Esophagus (tissue), 2 donors: ENCODE data around the gene NEURL1B. TPM values are rescaled to one million over a fixed set of nuclear protein-coding genes. Genes with fewer than 3 reads are reported as not detected.

ENCODE experiments used
- H3K27ac ChIP-seq, 2 donors: one replicate each; pipeline ENCODE4 v1.5.1; 2013; ENCODE audit warnings: low read depth in 2 of 2, mild to moderate bottlenecking in 2 of 2, inconsistent platforms in 1 of 2, low read length in 1 of 2, moderate library complexity in 1 of 2
- H3K27me3 ChIP-seq, 2 donors: one replicate each; pipeline ENCODE4 v1.6.1; 2013; ENCODE audit warnings: low read length in 2 of 2, control low read depth in 1 of 2, mild to moderate bottlenecking in 1 of 2; ENCODE audit not compliant: insufficient read depth in 2 of 2, control insufficient read depth in 1 of 2
- H3K36me3 ChIP-seq, 2 donors: one replicate each; pipeline ENCODE4 v1.6.1; 2013; ENCODE audit warnings: low read length in 1 of 2; ENCODE audit not compliant: control insufficient read depth in 2 of 2, insufficient read depth in 2 of 2
- H3K4me1 ChIP-seq, 2 donors: one replicate each; pipeline ENCODE4 v1.6.1; 2013; ENCODE audit warnings: low read length in 1 of 2; ENCODE audit not compliant: control insufficient read depth in 2 of 2, insufficient read depth in 2 of 2
- H3K4me3 ChIP-seq, 2 donors: one replicate each; pipeline ENCODE4 v1.5.1; 2013; ENCODE audit warnings: low read length in 2 of 2, mild to moderate bottlenecking in 2 of 2, low read depth in 1 of 2, moderate library complexity in 1 of 2
- H3K9me3 ChIP-seq, 2 donors: one replicate each; pipeline ENCODE4 v1.6.1; 2013; ENCODE audit warnings: mild to moderate bottlenecking in 2 of 2, low read depth in 1 of 2, low read length in 1 of 2, moderate library complexity in 1 of 2; ENCODE audit not compliant: control insufficient read depth in 2 of 2, insufficient read depth in 1 of 2
- WGBS, 2 donors: extraction: QIAGEN DNeasy Blood & Tissue Kit; methylation state at CpG; one replicate each; pipeline ENCODE4 v1.1.7; 2013; 5-methylcytosine and 5-hydroxymethylcytosine counted together
- polyA plus RNA-seq, 2 donors: library from polyadenylated mRNA; stranded (reverse); fragments of 200-250 nt; gene quantifications; one replicate each; pipeline ENCODE4 v1.2.3, GENCODE V29; 2013
- donor health status: healthy with polysubstance abuse.
- donor health status: Bipolar disorder and iron deficiency.

The NEURL1B gene
- polyA plus RNA-seq, 2 donors, result 6.9 to 8.6 TPM

GRCh38 chr5:172659909-172660628, 19.0 kb downstream of the NEURL1B start:
- H3K4me3 ChIP-seq, result no peak overlapping the region
- peak overlapping the region; percentile 61 to 85 for H3K27ac ChIP-seq
- no peaks in the 10 kb centered on the region for H3K36me3 ChIP-seq
- H3K27me3 ChIP-seq, result no peaks in the 10 kb centered on the region
- peaks cover 3 to 11% of the 10 kb centered on the region in 2 donors for H3K4me1 ChIP-seq
- peaks cover 0 to 3% of the 10 kb centered on the region in 2 donors for H3K9me3 ChIP-seq
- 23 to 25% methylated on average over 18 of the region's 18 CpGs for WGBS, 2 donors

- 89% methylated on average over 3 of the region's 3 CpGs for WGBS, 2 donors
- H3K9me3 ChIP-seq, result peaks cover 0 to 1% of the 10 kb centered on the region in 2 donors
- peak overlapping the region; percentile 34 to 46 for H3K27ac ChIP-seq
- H3K4me1 ChIP-seq, result peaks cover 3 to 14% of the 10 kb centered on the region in 2 donors
- no peaks in the 10 kb centered on the region for H3K36me3 ChIP-seq
- no peaks in the 10 kb centered on the region for H3K27me3 ChIP-seq
- H3K4me3 ChIP-seq, result no peak overlapping the region
These were observed 19.9 kb downstream of the NEURL1B start for GRCh38 chr5:172660974-172661373.

- H3K4me1 ChIP-seq, result peaks cover 3 to 14% of the 10 kb centered on the region in 2 donors
- WGBS, 2 donors, result 74 to 89% methylated on average over 9 of the region's 9 CpGs
- H3K4me3 ChIP-seq, result no peak overlapping the region
- peak overlapping the region; percentile 46 to 57 for H3K27ac ChIP-seq
- H3K9me3 ChIP-seq, result no peaks in the 10 kb centered on the region
- H3K36me3 ChIP-seq, result no peaks in the 10 kb centered on the region
- no peaks in the 10 kb centered on the region for H3K27me3 ChIP-seq
These were observed 20.5 kb downstream of the NEURL1B start for GRCh38 chr5:172661526-172661925.

- Histone ChIP-seq H3K9me3 (no peaks in the 10 kb centered on the region), H3K27ac (no peak overlapping the region)
- WGBS, 2 donors, result 47 to 58% methylated on average over 2 of the region's 2 CpGs
These were observed 21.5 kb downstream of the NEURL1B start for GRCh38 chr5:172662596-172662995.

GRCh38 chr5:172664018-172664417, 23.0 kb downstream of the NEURL1B start:
- Histone ChIP-seq H3K4me1 (peaks cover 3 to 11% of the 10 kb centered on the region in 2 donors), H3K36me3 (no peaks in the 10 kb centered on the region), H3K4me3 (no peak overlapping the region), H3K9me3 (no peaks in the 10 kb centered on the region), H3K27me3 (no peaks in the 10 kb centered on the region), H3K27ac (peak overlapping the region; percentile 4 to 24)
- WGBS, 2 donors, result 66 to 69% methylated on average over 5 of the region's 5 CpGs

More at GRCh38 chr5:172662596-172662995, 21.5 kb downstream of the NEURL1B start:
- Histone ChIP-seq H3K4me1 (peaks cover 3 to 14% of the 10 kb centered on the region in 2 donors), H3K36me3 (no peaks in the 10 kb centered on the region), H3K27me3 (no peaks in the 10 kb centered on the region), H3K4me3 (no peak overlapping the region)

GRCh38 chr5:172664681-172665541, 23.8 kb downstream of the NEURL1B start:
- no peak overlapping the region for H3K4me3 ChIP-seq
- peaks cover 3 to 4% of the 10 kb centered on the region in 2 donors for H3K4me1 ChIP-seq
- H3K27me3 ChIP-seq, result no peaks in the 10 kb centered on the region
- H3K27ac ChIP-seq, result peak overlapping the region in 1 of 2 donors; percentile 38
- 61 to 68% methylated on average over 15 to 16 of the region's 16 CpGs for WGBS, 2 donors
- no peaks in the 10 kb centered on the region for H3K36me3 ChIP-seq
- H3K9me3 ChIP-seq, result no peaks in the 10 kb centered on the region

- WGBS, 2 donors, result 79 to 81% methylated on average over 7 of the region's 7 CpGs
- Histone ChIP-seq H3K27me3 (no peaks in the 10 kb centered on the region), H3K36me3 (peaks cover 0 to 2% of the 10 kb centered on the region in 2 donors), H3K9me3 (no peaks in the 10 kb centered on the region), H3K4me3 (no peak overlapping the region), H3K27ac (peak overlapping the region; percentile 16 to 34), H3K4me1 (peaks cover 0 to 3% of the 10 kb centered on the region in 2 donors)
These were observed 25.2 kb downstream of the NEURL1B start for GRCh38 chr5:172666251-172666650.

- 56 to 64% methylated on average over 7 of the region's 7 CpGs for WGBS, 2 donors
- H3K4me3 ChIP-seq, result no peak overlapping the region
- H3K27me3 ChIP-seq, result no peaks in the 10 kb centered on the region
- H3K27ac ChIP-seq, result peak overlapping the region; percentile 55 to 73
- H3K4me1 ChIP-seq, result peaks cover 0 to 3% of the 10 kb centered on the region in 2 donors
- no peaks in the 10 kb centered on the region for H3K9me3 ChIP-seq
- peaks cover 2% of the 10 kb centered on the region in 2 donors for H3K36me3 ChIP-seq
These were observed 26.9 kb downstream of the NEURL1B start for GRCh38 chr5:172667786-172668593.

GRCh38 chr5:172668594-172669071, 27.6 kb downstream of the NEURL1B start:
- Histone ChIP-seq H3K27ac (peak overlapping the region; percentile 55 to 73), H3K4me1 (peaks cover 0 to 3% of the 10 kb centered on the region in 2 donors), H3K36me3 (peaks cover 2% of the 10 kb centered on the region in 2 donors), H3K4me3 (no peak overlapping the region), H3K27me3 (no peaks in the 10 kb centered on the region), H3K9me3 (no peaks in the 10 kb centered on the region)
- WGBS, 2 donors, result 58 to 71% methylated on average over 11 of the region's 11 CpGs
